HepG2 (cell line): ENCODE results near the gene WLS. TPM values are rescaled to one million over a fixed set of nuclear protein-coding genes. Genes with fewer than 3 reads are reported as not detected.

Experiments used
- ATAC-seq: fragments of 200-7000 bp; cut with Tn5 transposase; 3 replicates; pipeline ENCODE4 v1.9.1; 2020; ENCODE audit warnings: mild to moderate bottlenecking, moderate library complexity
- BruUV-seq: library from RNA; stranded (reverse); fragments of 400-500 nt; replicated peaks from 2 replicates; lab custom pipeline; 2021; lab: Mats Ljungman, UMichigan
- CTCF ChIA-PET: fragments of 300-600 bp; formaldehyde crosslinking; extraction: SDS; loops from one replicate; lab custom pipeline; 2021; ENCODE audit warnings: low total read pairs, inconsistent platforms, low intra/inter-chr PET ratio; lab: Yijun Ruan, JAX
- POLR2A ChIA-PET: fragments of 350-600 bp; sonication (Branson Sonifier 250); formaldehyde crosslinking; loops from one replicate; lab custom pipeline; 2020; ENCODE audit warnings: antibody characterized with exemption, inconsistent platforms; lab: Yijun Ruan, JAX
- DNase-seq: peaks from one replicate; pipeline ENCODE4 v3.0.0-alpha.2; 2015; ENCODE audit warnings: low spot score
- FAIRE-seq: peaks from 3 replicates; lab custom pipeline; 2011; peaks lifted over from hg19 to GRCh38; lab: Jason Lieb, UNC
- H2AFZ ChIP-seq: one replicate; pipeline ENCODE4 v1.6.1; 2011; ENCODE audit warnings: low read length, inconsistent platforms
- H3K27ac ChIP-seq: fragments of 300-600 bp; 3 replicates; pipeline ENCODE4 v1.8.0; 2011; ENCODE audit warnings: mixed run types, mild to moderate bottlenecking, mixed read lengths, low read length, inconsistent platforms; ENCODE audit not compliant: insufficient read depth; ENCODE audit errors: extremely low read length
- H3K27me3 ChIP-seq, 2 experiments: fragments of 200-600 bp in 1 of 2; 2 replicates in 1 of 2; 3 replicates in 1 of 2; pipeline versions ENCODE4 v1.6.0 to v1.8.0; 2011; ENCODE audit warnings: low read length in 2 of 2, mild to moderate bottlenecking in 2 of 2, moderate library complexity in 2 of 2, inconsistent platforms in 1 of 2; ENCODE audit not compliant: insufficient read depth in 2 of 2, control insufficient read depth in 1 of 2
- H3K36me3 ChIP-seq, 2 experiments: fragments of 200-600 bp in 1 of 2; replicated peaks in 1 of 2; 2 replicates in 1 of 2; 3 replicates in 1 of 2; pipeline versions ENCODE4 v1.5.1 to v1.8.0; 2011; ENCODE audit warnings: low read length in 2 of 2, inconsistent platforms in 1 of 2; ENCODE audit not compliant: insufficient read depth in 2 of 2, control insufficient read depth in 1 of 2
- H3K4me1 ChIP-seq: 2 replicates; pipeline ENCODE4 v1.5.1; 2012; ENCODE audit warnings: low read length, inconsistent platforms; ENCODE audit not compliant: insufficient read depth
- H3K4me2 ChIP-seq: 2 replicates; pipeline ENCODE4 v1.6.0; 2011; ENCODE audit warnings: low read depth, low read length, inconsistent platforms
- H3K4me3 ChIP-seq, 3 experiments: fragments of 200-600 bp in 1 of 3; sonication (generic), shearing (Covaris generic) in 1 of 3; replicated peaks in 1 of 3; 2 replicates each; pipeline ENCODE4 v1.5.1; 2011 to 2016; ENCODE audit warnings: low read length in 3 of 3, inconsistent platforms in 2 of 3, low read depth in 2 of 3, mild to moderate bottlenecking in 2 of 3, control low read depth in 1 of 3, mixed read lengths in 1 of 3; ENCODE audit not compliant: insufficient read depth in 1 of 3
- H3K79me2 ChIP-seq: one replicate; pipeline ENCODE4 v1.6.1; 2011; ENCODE audit warnings: low read length, inconsistent platforms; ENCODE audit not compliant: insufficient read depth
- H3K9ac ChIP-seq: 2 replicates; pipeline ENCODE4 v1.6.0; 2011; ENCODE audit warnings: mild to moderate bottlenecking, low read depth, low read length, inconsistent platforms; ENCODE audit not compliant: insufficient read depth
- H3K9me3 ChIP-seq: 2 replicates; pipeline ENCODE4 v1.5.1; 2012; ENCODE audit warnings: mild to moderate bottlenecking, low read length
- H4K20me1 ChIP-seq: 2 replicates; pipeline ENCODE4 v1.6.0; 2011; ENCODE audit warnings: inconsistent platforms, mild to moderate bottlenecking, low read length, moderate library complexity; ENCODE audit not compliant: insufficient read depth
- CSRNP1 ChIP-seq: sonication (generic); formaldehyde crosslinking; IDR thresholded peaks from 2 replicates; pipeline ENCODE4 v1.8.1; 2023; ENCODE audit warnings: mild to moderate bottlenecking, missing genetic modification reagents
- FOXA1 ChIP-seq, 2 experiments: fragments of 450-650 bp in 1 of 2; sonication (generic) in 1 of 2; formaldehyde crosslinking in 1 of 2; IDR thresholded peaks; 2 replicates each; pipeline versions ENCODE4 v1.4.0 to v1.6.1; 2016 to 2020; ENCODE audit warnings: missing genetic modification reagents in 1 of 2
- GTF2F1 ChIP-seq: fragments of 150-350 bp; IDR thresholded peaks from 2 replicates; pipeline ENCODE4 v1.6.1; 2014; ENCODE audit warnings: low read length
- HNF4A ChIP-seq: sonication (generic); formaldehyde crosslinking; IDR thresholded peaks from 2 replicates; pipeline ENCODE4 v1.4.0; 2020; ENCODE audit warnings: missing genetic modification reagents
- HNRNPLL ChIP-seq: fragments of 200-400 bp; formaldehyde crosslinking; IDR thresholded peaks from 2 replicates; pipeline ENCODE4 v1.6.1; 2017; ENCODE audit warnings: mild to moderate bottlenecking, low read depth, low read length; ENCODE audit not compliant: poor library complexity, severe bottlenecking
- KLF6 ChIP-seq: IDR thresholded peaks from 2 replicates; pipeline ENCODE4 v1.8.0; 2016; ENCODE audit warnings: missing biosample characterization, missing genetic modification reagents
- RELA ChIP-seq: sonication (generic); formaldehyde crosslinking; IDR thresholded peaks from 2 replicates; pipeline ENCODE4 v1.4.0; 2020; ENCODE audit warnings: missing genetic modification reagents
- SPEN ChIP-seq: sonication (generic); formaldehyde crosslinking; IDR thresholded peaks from 2 replicates; pipeline ENCODE4 v1.5.1; 2020; ENCODE audit warnings: low read depth, mild to moderate bottlenecking, missing genetic modification reagents
- THYN1 ChIP-seq: sonication (generic); formaldehyde crosslinking; IDR thresholded peaks from 2 replicates; pipeline ENCODE4 v1.8.1; 2023; ENCODE audit warnings: low read depth, mild to moderate bottlenecking, moderate library complexity, missing genetic modification reagents, borderline replicate concordance
- ZC3H4 ChIP-seq: sonication (generic); formaldehyde crosslinking; IDR thresholded peaks from 2 replicates; pipeline ENCODE4 v1.4.0; 2020; ENCODE audit warnings: missing genetic modification reagents, borderline replicate concordance
- ZFP36L1 ChIP-seq: sonication (generic); formaldehyde crosslinking; IDR thresholded peaks from 2 replicates; pipeline ENCODE4 v1.8.0; 2022; ENCODE audit warnings: mild to moderate bottlenecking, missing genetic modification reagents, moderate library complexity
- ZNF407 ChIP-seq: sonication (generic); formaldehyde crosslinking; IDR thresholded peaks from one replicate; pipeline ENCODE4 v1.5.1; 2020; ENCODE audit warnings: mild to moderate bottlenecking, missing genetic modification reagents; ENCODE audit errors: not compliant biosample characterization
- ZNF615 ChIP-seq: sonication (generic); formaldehyde crosslinking; IDR thresholded peaks from 2 replicates; pipeline ENCODE4 v1.5.0; 2020; ENCODE audit warnings: mild to moderate bottlenecking, missing genetic modification reagents, borderline replicate concordance
- ZNF652 ChIP-seq: IDR thresholded peaks from 2 replicates; pipeline ENCODE4 v1.6.1; 2016; ENCODE audit warnings: low read depth, borderline replicate concordance
- ZNF841 ChIP-seq: sonication (generic); formaldehyde crosslinking; IDR thresholded peaks from 2 replicates; pipeline ENCODE4 v1.8.1; 2023; ENCODE audit warnings: missing genetic modification reagents, borderline replicate concordance
- WGBS: methylation state at CpG from one replicate; pipeline ENCODE4 v1.1.6; 2017; ENCODE audit warnings: low lambda C conversion rate; 5-methylcytosine and 5-hydroxymethylcytosine counted together
- in situ Hi-C: cut with HindIII; loops from 2 replicates; pipeline ENCODE4 v1.10.0; 2017; ENCODE audit warnings: low pct_unique_long_range_greater_than_20kb; ENCODE audit not compliant: extremely low pct_ligation_motif_present
- intact Hi-C: fragments of 100-400 bp; cut with micrococcal nuclease; formaldehyde crosslinking; loops from one replicate; pipeline ENCODE4 v1.10.0; 2022; ENCODE audit not compliant: unreplicated experiment
- polyA plus RNA-seq, 8 experiments: library from polyadenylated mRNA; depleted of rRNA in 3 of 8; stranded (reverse) in 7 of 8; unstranded in 1 of 8; fragments of >200 nt; fragmentation: Illumina TruSeq in 4 of 8; extraction: Trizol in 4 of 8; gene quantifications; 2 replicates each; pipeline versions ENCODE4 v1.2.1 to v1.2.3, GENCODE V29; 2011 to 2016; ENCODE audit warnings: low read depth in 4 of 8, missing spikeins in 1 of 8, mixed read lengths in 1 of 8; ENCODE audit not compliant: insufficient read depth in 1 of 8
- total RNA-seq, 5 experiments: library from RNA; depleted of rRNA; stranded (reverse); fragments of >200 nt; fragmentation: Illumina TruSeq; extraction: Trizol; gene quantifications; 2 replicates each; pipeline ENCODE4 v1.2.3, GENCODE V29; 2016; ENCODE audit warnings: low read depth in 1 of 5

WLS gene
- total and polyA plus RNA-seq, 2 of the 13 experiments (the other 11 are each of a cell fraction or from before 2014, with no cell fraction given): not detected

- ChIA-PET POLR2A (no interaction called here), CTCF (no interaction called here)
- WGBS: under 1% methylated on average over 3 of the region's 3 CpGs
- Histone ChIP-seq H3K4me1 (no peaks in the 10 kb centered on the region), H3K9ac (no peak overlapping the region), H4K20me1 (no peaks in the 10 kb centered on the region), H3K79me2 (no peaks in the 10 kb centered on the region), H3K27me3 (no peaks in the 10 kb centered on the region), H3K9me3 (no peaks in the 10 kb centered on the region), H3K4me2 (no peak overlapping the region), H2AFZ (no peak overlapping the region), H3K36me3 (no peaks in the 10 kb centered on the region), H3K4me3 (no peak overlapping the region), H3K27ac (no peak overlapping the region)
- ATAC-seq (no peak), FAIRE-seq (no peak), DNase-seq (no peak)
- no TSS peak for BruUV-seq
- intact Hi-C loops (no loop called here), in situ Hi-C loops (no loop called here)
- TF ChIP-seq CSRNP1 (CRISPR knock-in tag) (no peak), ZFP36L1 (CRISPR knock-in tag) (no peak), GTF2F1 (no peak), SPEN (no peak), ZNF407 (CRISPR knock-in tag) (no peak), ZC3H4 (CRISPR knock-in tag) (no peak), ZNF615 (CRISPR knock-in tag) (no peak), HNRNPLL (no peak), HNF4A (CRISPR knock-in tag) (no peak), KLF6 (CRISPR knock-in tag) (no peak), ZNF841 (CRISPR knock-in tag) (no peak), FOXA1 (IDR thresholded peaks at IDR 0.05) (no peak), FOXA1 (CRISPR knock-in tag; IDR thresholded peaks at IDR 0.05) (no peak), ZNF652 (CRISPR knock-in tag) (no peak), RELA (CRISPR knock-in tag) (no peak), THYN1 (CRISPR knock-in tag) (no peak)
These were observed 25.3 kb downstream of the WLS start for GRCh38 chr1:68206848-68207689.
